Trophoblast cell (in vitro differentiated cells and primary cell): ENCODE measurements around the gene PSMB10.
"Not testable (repeated sequence)": the region's sequence is repeated elsewhere in the genome, so short reads cannot be mapped to it uniquely, and the experiment has no call there.

ENCODE experiments used
- DNase-seq, 2 donors: peaks; one replicate each; pipeline ENCODE4 v3.0.0-alpha.2; 2016
- H2AFZ ChIP-seq: 2 replicates; pipeline ENCODE4 v1.6.1; 2013; ENCODE audit warnings: low read length, moderate library complexity, mild to moderate bottlenecking; ENCODE audit not compliant: insufficient read depth, poor library complexity
- H2AK5ac ChIP-seq: 2 replicates; pipeline ENCODE4 v1.6.1; 2013; ENCODE audit warnings: mild to moderate bottlenecking, low read length
- H2BK120ac ChIP-seq: 2 replicates; pipeline ENCODE4 v1.6.1; 2013; ENCODE audit warnings: low read length, mild to moderate bottlenecking, moderate library complexity; ENCODE audit not compliant: insufficient read depth, poor library complexity
- H2BK12ac ChIP-seq: 2 replicates; pipeline ENCODE4 v1.6.1; 2013; ENCODE audit warnings: mild to moderate bottlenecking, low read length, moderate library complexity
- H2BK5ac ChIP-seq: 2 replicates; pipeline ENCODE4 v1.6.1; 2013; ENCODE audit warnings: low read length, low read depth, moderate library complexity, mild to moderate bottlenecking; ENCODE audit not compliant: poor library complexity
- H3K14ac ChIP-seq: 2 replicates; pipeline ENCODE4 v1.6.1; 2013; ENCODE audit warnings: mild to moderate bottlenecking, low read length
- H3K18ac ChIP-seq: 2 replicates; pipeline ENCODE4 v1.6.1; 2013; ENCODE audit warnings: mild to moderate bottlenecking, low read length
- H3K23ac ChIP-seq: 2 replicates; pipeline ENCODE4 v1.6.1; 2013; ENCODE audit warnings: low read length
- H3K27ac ChIP-seq: 2 replicates; pipeline ENCODE4 v1.5.1; 2013; ENCODE audit warnings: low read depth, mild to moderate bottlenecking, inconsistent platforms, low read length, moderate library complexity
- H3K27me3 ChIP-seq: 2 replicates; pipeline ENCODE4 v1.6.1; 2013; ENCODE audit warnings: inconsistent platforms, mild to moderate bottlenecking, low read length, moderate library complexity; ENCODE audit not compliant: insufficient read depth
- H3K36me3 ChIP-seq, 2 experiments: 1 replicate in 1 of 2; 2 replicates in 1 of 2; pipeline ENCODE4 v1.6.1; 2013; ENCODE audit warnings: low read length in 2 of 2, mild to moderate bottlenecking in 2 of 2, moderate library complexity in 1 of 2; ENCODE audit not compliant: insufficient read depth in 2 of 2, control insufficient read depth in 1 of 2
- H3K4ac ChIP-seq: 2 replicates; pipeline ENCODE4 v1.6.1; 2013; ENCODE audit warnings: low read depth, mild to moderate bottlenecking, low read length, moderate library complexity
- H3K4me1 ChIP-seq, 2 experiments: 1 replicate in 1 of 2; 2 replicates in 1 of 2; pipeline ENCODE4 v1.6.1; 2013; ENCODE audit warnings: low read length in 2 of 2, mild to moderate bottlenecking in 2 of 2, moderate library complexity in 1 of 2; ENCODE audit not compliant: insufficient read depth in 2 of 2, control insufficient read depth in 1 of 2
- H3K4me2 ChIP-seq: 2 replicates; pipeline ENCODE4 v1.6.1; 2013; ENCODE audit warnings: inconsistent platforms, mild to moderate bottlenecking, low read length, moderate library complexity
- H3K4me3 ChIP-seq: 2 replicates; pipeline ENCODE4 v1.5.1; 2013; ENCODE audit warnings: mild to moderate bottlenecking, low read depth, low read length, inconsistent platforms
- H3K79me1 ChIP-seq: one replicate; pipeline ENCODE4 v1.6.1; 2013; ENCODE audit warnings: low read length
- H3K79me2 ChIP-seq: 2 replicates; pipeline ENCODE4 v1.6.1; 2013; ENCODE audit warnings: low read length, mild to moderate bottlenecking; ENCODE audit not compliant: control insufficient read depth, insufficient read depth, poor library complexity
- H3K9ac ChIP-seq: 2 replicates; pipeline ENCODE4 v1.6.1; 2013; ENCODE audit warnings: mild to moderate bottlenecking, low read length
- H3K9me3 ChIP-seq: 2 replicates; pipeline ENCODE4 v1.6.1; 2013; ENCODE audit warnings: low read depth, mild to moderate bottlenecking, control low read depth, inconsistent platforms, low read length; ENCODE audit not compliant: insufficient read depth
- H4K12ac ChIP-seq: 2 replicates; pipeline ENCODE4 v1.6.1; 2013; ENCODE audit warnings: low read depth, mild to moderate bottlenecking, low read length, moderate library complexity
- H4K8ac ChIP-seq: 2 replicates; pipeline ENCODE4 v1.6.1; 2013; ENCODE audit warnings: low read depth, mild to moderate bottlenecking, low read length, moderate library complexity
- H4K91ac ChIP-seq: one replicate; pipeline ENCODE4 v1.6.1; 2013; ENCODE audit warnings: low read depth, mild to moderate bottlenecking, low read length, moderate library complexity
- WGBS: extraction: QIAGEN DNeasy Blood & Tissue Kit; methylation state at CpG from one replicate; pipeline ENCODE4 v1.1.7; 2013; ENCODE audit warnings: missing lambda C conversion rate; ENCODE audit not compliant: insufficient read length, insufficient coverage; ENCODE audit errors: extremely low coverage; 5-methylcytosine and 5-hydroxymethylcytosine counted together

PSMB10 gene

GRCh38 chr16:67937713-67938112 lies 1.1 kb upstream of the PSMB10 start:
- not testable (repeated sequence) for H2AFZ ChIP-seq, H3K27me3 ChIP-seq, H2BK120ac ChIP-seq, H3K14ac ChIP-seq, H4K91ac ChIP-seq, H3K4me3 ChIP-seq, H4K12ac ChIP-seq, DNase-seq, H2BK12ac ChIP-seq, H2BK5ac ChIP-seq, H3K79me2 ChIP-seq, H3K9me3 ChIP-seq, H3K23ac ChIP-seq, H2AK5ac ChIP-seq, H3K9ac ChIP-seq, H3K27ac ChIP-seq, H4K8ac ChIP-seq, H3K4me2 ChIP-seq, H3K4ac ChIP-seq, H3K18ac ChIP-seq
- WGBS, result no CpG with 5 or more reads among the region's 5 CpGs
- Histone ChIP-seq H3K79me1 (peaks cover 12% of the 10 kb centered on the region), H3K4me1 (peaks cover 16 to 17% of the 10 kb centered on the region in 2 experiments), H3K36me3 (peaks cover 29 to 31% of the 10 kb centered on the region in 2 experiments)

DNA sequence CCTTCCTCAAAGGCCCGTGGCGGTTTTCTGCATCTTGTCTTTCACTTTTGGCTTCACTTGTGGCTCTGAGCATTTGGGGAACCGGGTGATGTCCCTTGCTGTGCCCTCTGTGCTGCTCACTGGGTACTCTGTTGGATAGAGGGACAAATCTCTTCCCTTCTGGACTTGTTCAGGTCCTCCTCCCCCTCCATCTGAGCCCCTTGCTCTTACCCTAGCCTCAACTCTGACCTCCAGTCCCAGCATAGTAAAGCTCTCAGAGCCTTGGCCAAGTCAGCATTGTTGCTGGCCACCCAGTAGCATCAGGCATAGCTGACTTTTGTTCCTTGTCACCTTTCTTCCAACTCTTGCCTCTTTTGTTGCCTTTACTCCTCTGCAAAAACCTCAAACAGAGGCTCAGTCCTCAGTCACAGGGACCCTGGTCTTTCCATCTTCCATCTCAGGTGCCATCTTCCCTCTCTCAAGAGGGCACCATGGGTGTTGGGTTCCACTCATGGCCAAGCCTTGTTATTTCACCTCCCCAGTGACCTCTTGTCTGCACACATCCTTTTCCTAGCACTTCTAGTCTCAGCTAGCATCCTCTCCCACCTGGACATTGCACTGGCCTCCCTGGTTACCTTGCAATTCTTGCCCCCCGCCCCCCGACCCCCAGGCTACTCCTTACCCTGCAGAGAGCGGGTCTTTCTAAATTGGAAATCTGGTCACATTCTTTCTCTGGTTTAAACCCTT lies 393 bp upstream of the PSMB10 start:
- Histone ChIP-seq H3K23ac (no peak overlapping the region), H3K4me1 (peaks cover 16 to 17% of the 10 kb centered on the region in 2 experiments), H3K36me3 (peaks cover 22 to 24% of the 10 kb centered on the region in 2 experiments), H3K4me3 (peak overlapping the region; percentile 97), H3K79me1 (peaks cover 12% of the 10 kb centered on the region), H2BK12ac (no peak overlapping the region), H2BK5ac (peak overlapping the region; percentile 28), H3K4me2 (peak overlapping the region; percentile 63), H3K27ac (peak overlapping the region; percentile 55), H3K9ac (peak overlapping the region; percentile 71), H2BK120ac (no peak overlapping the region), H4K12ac (peak overlapping the region; percentile 79), H4K8ac (peak overlapping the region; percentile 66), H3K4ac (no peak overlapping the region), H3K79me2 (peaks cover 10% of the 10 kb centered on the region), H2AK5ac (no peak overlapping the region), H3K14ac (peak overlapping the region; percentile 62), H3K27me3 (no peaks in the 10 kb centered on the region), H3K18ac (peak overlapping the region; percentile 28), H3K9me3 (no peaks in the 10 kb centered on the region), H2AFZ (peak overlapping the region; percentile 18), H4K91ac (no peak overlapping the region)
- no CpG with 5 or more reads among the region's 6 CpGs for WGBS
- DNase-seq, result peak; percentile 48 to 75

DNA sequence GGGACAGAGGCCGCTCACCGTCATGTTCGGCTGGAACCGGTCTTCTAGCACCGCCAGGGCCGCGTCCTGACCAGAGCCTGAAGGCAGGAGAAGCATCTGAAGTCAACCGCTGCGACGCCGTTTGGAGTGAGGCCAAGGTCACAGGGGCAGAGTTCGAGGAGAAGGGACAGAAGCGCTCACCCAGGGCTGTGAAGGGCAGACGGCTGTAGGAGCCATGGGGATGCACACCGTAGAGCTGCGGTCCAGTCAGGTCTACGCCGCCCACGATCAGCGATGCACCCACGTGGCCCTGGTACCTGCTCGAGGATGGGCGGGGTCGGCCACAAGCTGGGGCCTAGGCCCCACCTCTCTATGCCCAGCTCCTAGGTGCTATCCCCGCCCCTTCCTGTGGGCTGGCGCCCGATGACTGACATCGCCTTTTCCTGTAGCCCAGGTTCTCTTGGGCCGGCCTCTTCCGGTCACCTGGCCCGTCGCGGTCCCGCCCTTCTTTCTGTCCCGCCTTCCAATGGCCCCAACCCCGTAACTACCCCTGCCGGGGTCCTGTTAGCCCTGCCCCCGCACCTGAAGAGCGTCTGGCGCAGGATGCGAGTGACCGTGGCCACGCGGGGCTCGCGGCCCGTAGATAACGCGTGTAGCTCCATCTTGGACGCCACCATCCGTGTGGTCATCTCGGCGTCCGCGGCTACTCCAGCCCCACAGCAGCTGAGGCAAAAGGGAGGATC lies 1.1 kb downstream of the PSMB10 start:
- Histone ChIP-seq H2BK5ac (peak overlapping the region; percentile 18), H3K18ac (peak overlapping the region; percentile 34), H3K4ac (peak overlapping the region; percentile 59), H3K4me3 (peak overlapping the region; percentile 97), H2AFZ (peak overlapping the region; percentile 18), H3K14ac (peak overlapping the region; percentile 62), H3K27me3 (no peaks in the 10 kb centered on the region), H3K79me2 (peaks cover 10% of the 10 kb centered on the region), H3K4me1 (peaks cover 16 to 17% of the 10 kb centered on the region in 2 experiments), H3K9ac (peak overlapping the region; percentile 92), H3K23ac (no peak overlapping the region), H2BK120ac (peak overlapping the region; percentile 33), H4K91ac (peak overlapping the region; percentile 63), H3K9me3 (peaks cover 2% of the 10 kb centered on the region), H4K8ac (peak overlapping the region; percentile 66), H3K27ac (peak overlapping the region; percentile 55), H2AK5ac (peak overlapping the region; percentile 14), H2BK12ac (no peak overlapping the region), H4K12ac (peak overlapping the region; percentile 79), H3K36me3 (peaks cover 13 to 15% of the 10 kb centered on the region in 2 experiments), H3K4me2 (peak overlapping the region; percentile 89), H3K79me1 (peaks cover 12% of the 10 kb centered on the region)
- WGBS, result no CpG with 5 or more reads among the region's 55 CpGs
- peak; percentile 95 to 97 for DNase-seq

DNA sequence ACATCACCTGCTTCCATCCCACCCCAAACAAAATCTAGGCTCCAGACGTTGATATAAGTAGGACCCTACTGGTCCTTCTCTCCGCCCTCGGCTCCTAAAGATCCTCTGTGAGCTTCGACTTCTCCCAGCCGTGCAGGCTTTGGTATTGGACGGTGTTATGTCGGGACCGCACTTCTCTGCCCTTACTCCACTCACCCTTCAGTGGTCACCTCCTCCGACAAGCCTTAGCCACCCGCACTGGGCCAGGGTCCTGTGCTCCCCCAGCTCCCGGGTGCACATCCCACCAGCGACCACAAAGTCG lies 1.6 kb downstream of the PSMB10 start:
- Histone ChIP-seq H3K14ac (no peak overlapping the region), H3K27me3 (no peaks in the 10 kb centered on the region), H2AK5ac (no peak overlapping the region), H3K4ac (no peak overlapping the region), H3K36me3 (peaks cover 8 to 10% of the 10 kb centered on the region in 2 experiments), H3K27ac (no peak overlapping the region), H2BK120ac (no peak overlapping the region), H4K91ac (no peak overlapping the region), H2AFZ (peak overlapping the region; percentile 9), H4K12ac (no peak overlapping the region), H3K4me1 (peaks cover 16 to 17% of the 10 kb centered on the region in 2 experiments), H3K4me2 (peak overlapping the region; percentile 89), H4K8ac (peak overlapping the region; percentile 24), H3K79me1 (peaks cover 12% of the 10 kb centered on the region), H3K4me3 (peak overlapping the region; percentile 70), H2BK12ac (no peak overlapping the region), H2BK5ac (no peak overlapping the region), H3K23ac (no peak overlapping the region), H3K9ac (peak overlapping the region; percentile 29), H3K79me2 (peaks cover 10% of the 10 kb centered on the region), H3K9me3 (peaks cover 2% of the 10 kb centered on the region), H3K18ac (no peak overlapping the region)
- WGBS, result no CpG with 5 or more reads among the region's 13 CpGs
- DNase-seq, result no peak
